ENCODE results near the gene SDK1. TPM values are rescaled to one million over a fixed set of nuclear protein-coding genes. Genes with fewer than 3 reads are reported as not detected.

Gene SDK1
- total RNA-seq, 1 donor from 2014 or later = 1.3 TPM

- no peaks in the 10 kb centered on the region for H3K36me3 Mint-ChIP-seq (ENCODE audit: low read depth)
- H3K4me1 Mint-ChIP-seq = no peaks in the 10 kb centered on the region
- DNase-seq = no peak
- no peak for TF ChIP-seq CTCF (IDR thresholded peaks at IDR 0.05)
- H3K4me3 Mint-ChIP-seq = no peak overlapping the region
- no peak overlapping the region for H3K27ac Mint-ChIP-seq
- no peaks in the 10 kb centered on the region for H3K9me3 Mint-ChIP-seq
- ChIA-PET CTCF (no interaction called here), POLR2A (no interaction called here)
- no peak for ATAC-seq (ENCODE audit: low read depth)
- peaks cover 2% of the 10 kb centered on the region for H3K27me3 Mint-ChIP-seq
- intact Hi-C loops (cut with micrococcal nuclease) = no loop called here
Measured at GRCh38 chr7:3888096-3888495, 587.0 kb downstream of the SDK1 start.

DNA sequence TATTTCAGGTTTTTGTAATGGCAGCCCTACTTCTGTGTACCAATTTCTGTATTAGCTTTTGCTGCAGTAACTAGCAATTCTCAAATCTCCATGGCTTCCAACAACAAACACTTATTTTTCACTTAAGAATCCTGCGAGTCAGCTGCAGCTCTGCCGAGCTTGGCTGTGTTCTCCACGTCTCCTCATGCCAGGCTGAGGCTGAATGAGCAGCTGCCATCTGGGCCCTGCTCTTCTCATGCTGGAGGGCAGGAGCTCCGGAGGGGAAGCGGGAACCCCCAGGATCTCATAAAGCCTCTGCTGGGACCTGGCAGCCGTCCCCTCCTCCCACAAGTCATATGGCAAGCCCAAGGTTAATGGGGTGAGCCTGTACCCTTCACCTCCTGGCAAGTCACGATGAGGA is 591.1 kb downstream of the SDK1 start:
- Mint-ChIP-seq H3K36me3 (ENCODE audit: low read depth) (no peaks in the 10 kb centered on the region), H3K9me3 (no peaks in the 10 kb centered on the region), H3K27me3 (peaks cover 9% of the 10 kb centered on the region), H3K4me3 (no peak overlapping the region), H3K27ac (no peak overlapping the region), H3K4me1 (no peaks in the 10 kb centered on the region)
- DNase-seq = no peak
- ChIA-PET POLR2A (interaction anchor here (0.6 kb wide), 1 partner anchor 1607 kb away, joined by 3 read pairs; no protein-coding TSS in a partner anchor), CTCF (no interaction called here)
- ATAC-seq (ENCODE audit: low read depth) = no peak
- intact Hi-C loops (cut with micrococcal nuclease) = no loop called here
- TF ChIP-seq CTCF (IDR thresholded peaks at IDR 0.05) = no peak

- no peaks in the 10 kb centered on the region for H3K36me3 Mint-ChIP-seq (ENCODE audit: low read depth)
- ChIA-PET CTCF (no interaction called here), POLR2A (interaction anchor here (0.6 kb wide), 1 partner anchor 1608 kb away, joined by 3 read pairs; no protein-coding TSS in a partner anchor)
- no peaks in the 10 kb centered on the region for H3K9me3 Mint-ChIP-seq
- no peak for TF ChIP-seq CTCF (IDR thresholded peaks at IDR 0.05)
- DNase-seq = no peak
- H3K27me3 Mint-ChIP-seq = peaks cover 9% of the 10 kb centered on the region
- H3K4me3 Mint-ChIP-seq = no peak overlapping the region
- no peak overlapping the region for H3K27ac Mint-ChIP-seq
- no peaks in the 10 kb centered on the region for H3K4me1 Mint-ChIP-seq
- no peak for ATAC-seq (ENCODE audit: low read depth)
- intact Hi-C loops (cut with micrococcal nuclease) = no loop called here
Measured at GRCh38 chr7:3892686-3893085, 591.6 kb downstream of the SDK1 start.

- no peak for DNase-seq
- no peak for ATAC-seq (ENCODE audit: low read depth)
- intact Hi-C loops (cut with micrococcal nuclease) = no loop called here
- ChIA-PET POLR2A (no interaction called here), CTCF (interaction anchor here (1.4 kb wide), 1 partner anchor 592 kb away, joined by 3 read pairs; the partner anchor contains the start of gene SDK1)
- H3K4me1 Mint-ChIP-seq = no peaks in the 10 kb centered on the region
- no peaks in the 10 kb centered on the region for H3K36me3 Mint-ChIP-seq (ENCODE audit: low read depth)
- no peak overlapping the region for H3K27ac Mint-ChIP-seq
- H3K27me3 Mint-ChIP-seq = peaks cover 9% of the 10 kb centered on the region
- H3K4me3 Mint-ChIP-seq = no peak overlapping the region
- TF ChIP-seq CTCF (IDR thresholded peaks at IDR 0.05) = no peak
- H3K9me3 Mint-ChIP-seq = no peaks in the 10 kb centered on the region
Measured at GRCh38 chr7:3893151-3893788, 592.2 kb downstream of the SDK1 start.

DNA sequence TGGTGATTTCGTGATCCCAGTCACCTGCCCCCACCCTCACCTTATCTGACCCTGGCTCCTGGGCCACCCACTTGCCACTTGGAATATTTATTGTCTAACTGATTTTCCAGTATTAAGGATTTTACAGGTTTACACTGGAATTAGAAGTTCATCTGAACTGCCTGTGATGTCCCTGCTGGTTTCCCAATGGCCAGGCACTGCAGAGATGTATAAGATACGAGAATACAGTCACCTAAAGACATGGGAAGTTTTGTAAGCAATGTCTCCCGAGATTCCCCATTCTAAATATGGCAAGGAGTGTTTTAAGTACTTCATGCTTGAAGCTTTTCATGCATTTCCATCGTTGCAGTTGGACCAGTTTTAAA is 592.7 kb downstream of the SDK1 start:
- no peak for DNase-seq
- H3K4me3 Mint-ChIP-seq = no peak overlapping the region
- ChIA-PET CTCF (interaction anchor here (1.4 kb wide), 1 partner anchor 593 kb away, joined by 3 read pairs; the partner anchor contains the start of gene SDK1), POLR2A (interaction anchor here (0.7 kb wide), 1 partner anchor 14 kb away, joined by 5 read pairs; no protein-coding TSS in a partner anchor)
- H3K36me3 Mint-ChIP-seq (ENCODE audit: low read depth) = no peaks in the 10 kb centered on the region
- H3K4me1 Mint-ChIP-seq = no peaks in the 10 kb centered on the region
- intact Hi-C loops (cut with micrococcal nuclease) = no loop called here
- H3K27ac Mint-ChIP-seq = no peak overlapping the region
- TF ChIP-seq CTCF (IDR thresholded peaks at IDR 0.05) = no peak
- peaks cover 9% of the 10 kb centered on the region for H3K27me3 Mint-ChIP-seq
- H3K9me3 Mint-ChIP-seq = no peaks in the 10 kb centered on the region
- no peak for ATAC-seq (ENCODE audit: low read depth)

Measured in activated B cell treated with CpG ODN at 0.5 μM for 24 hours (primary cell).